ENCODE data around the gene ADO. TPM values are rescaled to one million over a fixed set of nuclear protein-coding genes. Genes with fewer than 3 reads are reported as not detected.

Gene ADO
- 35.5 and 35.8 TPM in 2 replicates for total RNA-seq (2013; cell fraction: nucleolus; rRNA removed)
- total RNA-seq (2014; rRNA removed) (31.4 and 33.0 TPM in 2 replicates), total RNA-seq (2014; rRNA removed; fragmentation: Illumina TruSeq; extraction: Trizol) (17.4 and 17.5 TPM in 2 replicates), total RNA-seq (2021) (24.8 and 26.7 TPM in 2 replicates), polyA plus RNA-seq (2011; rRNA removed) (44.6 and 64.0 TPM in 2 replicates), polyA plus RNA-seq (2014; fragmentation: Illumina TruSeq; extraction: Trizol) (20.9 and 22.8 TPM in 2 replicates), polyA plus RNA-seq (2014; fragmentation: Nextera tagmentation; extraction: Ambion mirVana) (1 to 10 TPM; 4.3 to 8.5 TPM), polyA plus RNA-seq (2014; rRNA removed) (19.5 and 20.0 TPM in 2 replicates), polyA plus RNA-seq (2016; fragmentation: Nextera tagmentation; extraction: Ambion mirVana) (1 to 10 TPM; 4.3 to 4.4 TPM), polyA minus RNA-seq (2011; rRNA and poly(A)+ RNA removed) (30.6 and 31.3 TPM in 2 replicates), Bru-seq, nascent RNA (percentile 91 among the genes with signal in this experiment), BruChase-seq, experiment 1, labeled RNA remaining after a 6-hour chase (percentile 78 among the genes with signal in this experiment), BruChase-seq, experiment 2, labeled RNA remaining after a 2-hour chase (percentile 95 among the genes with signal in this experiment)
- 5.2 TPM for polyA plus RNA-seq (2011; ENCODE audit: low read depth)
- polyA plus RNA-seq (2011; cell fraction: cytosol; rRNA removed): 21.9 and 23.4 TPM in 2 replicates
- polyA plus RNA-seq (2011; cell fraction: nucleus; rRNA removed): 30.1 and 30.3 TPM in 2 replicates
- polyA plus RNA-seq (2012): 12.1 and 16.7 TPM in 2 replicates
- 20.1 and 22.1 TPM in 2 replicates for polyA minus RNA-seq (2011; cell fraction: cytosol; rRNA and poly(A)+ RNA removed)
- 27.2 and 37.9 TPM in 2 replicates for polyA minus RNA-seq (2011; cell fraction: nucleus; rRNA and poly(A)+ RNA removed)
- long read RNA-seq, experiment 1, partial matches to known transcripts: 0 of 2 reads
- long read RNA-seq, experiment 1, other reads (novel, unspliced or antisense): 0 of 2 reads
- long read RNA-seq, experiment 2, transcript ADO-201 (1 exons, 3,627 nt): major isoform, 16 of 16 reads
- long read RNA-seq, experiment 2, partial matches to known transcripts: 0 of 16 reads
- long read RNA-seq, experiment 2, other reads (novel, unspliced or antisense): 0 of 16 reads

DNA sequence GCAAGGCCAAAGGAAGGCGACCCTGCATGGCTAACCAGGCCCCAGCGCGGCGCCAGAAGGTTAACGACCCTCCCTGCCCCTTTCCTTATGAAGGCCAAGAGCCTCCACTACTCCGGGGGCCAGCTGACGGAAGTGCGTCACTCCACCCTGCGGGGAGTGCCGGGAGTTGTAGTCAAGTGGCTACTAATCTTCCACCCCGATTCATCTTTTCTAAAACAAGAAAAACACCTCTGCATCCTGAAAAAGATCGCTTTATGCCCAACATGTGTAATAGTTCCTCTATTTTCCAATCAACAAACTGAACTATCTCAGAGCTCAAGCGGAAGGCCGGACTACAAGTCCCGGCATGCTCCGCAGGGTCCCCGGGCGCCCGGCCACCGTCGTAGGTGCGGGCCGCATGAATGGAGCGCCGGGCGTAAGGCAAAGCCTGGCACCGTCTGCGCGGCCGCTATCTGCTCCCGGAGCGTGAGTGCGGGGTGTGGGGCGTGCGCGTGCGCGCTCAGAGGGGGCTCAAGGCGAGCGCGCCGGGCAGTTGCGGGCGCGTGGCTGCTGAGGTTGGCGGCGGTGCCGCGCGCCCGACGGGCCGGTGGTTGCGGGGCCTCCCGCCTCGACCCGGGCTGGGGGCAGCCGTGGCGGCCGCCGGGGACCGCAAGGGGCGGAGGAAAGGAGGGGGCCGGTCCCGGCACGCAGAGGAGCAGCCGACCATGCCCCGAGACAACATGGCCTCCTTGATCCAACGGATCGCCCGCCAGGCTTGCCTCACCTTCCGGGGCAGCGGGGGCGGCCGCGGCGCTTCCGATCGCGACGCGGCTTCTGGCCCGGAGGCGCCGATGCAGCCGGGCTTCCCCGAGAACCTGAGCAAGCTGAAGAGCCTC is at the start of gene ADO:
ADO (plus strand) TSS at position 365 of the 875 bp plus-strand sequence; CDS start at position 705, 340 bp downstream.
- ChIA-PET RAD21 (ENCODE audit: unreplicated experiment) (interaction anchor here (0.8 to 9.4 kb wide), 10 partner anchors 13 to 193 kb away, joined by 3 to 141 read pairs (median 8); partner anchors contain the start of gene EGR2), POLR2A (interaction anchor here (0.6 to 3.7 kb wide), 12 partner anchors 8 to 273 kb away, joined by 3 to 46 read pairs (median 4); partner anchors contain the start of gene EGR2), SMC1A (ENCODE audit: uncharacterized antibody, unreplicated experiment) (interaction anchor here (0.7 to 8.7 kb wide), 16 partner anchors 12 to 196 kb away, joined by 3 to 82 read pairs (median 4); partner anchors contain the start of gene EGR2), CTCF (interaction anchor here (0.7 to 3.5 kb wide), 5 partner anchors 19 to 194 kb away, joined by 3 to 11 read pairs (median 4); no protein-coding TSS in a partner anchor)
- H3K27me3 ChIP-seq (replicated peaks in 1 of 2; ENCODE audit: control insufficient read depth in 2 of 2, insufficient read depth in 2 of 2, low read length in 1 of 2): no peaks in the 10 kb centered on the region
- H3K9ac ChIP-seq (ENCODE audit: control insufficient read depth, insufficient read depth, low read length): peak within 1 kb of the TSS; percentile 94
- DNase-seq (ENCODE audit: low read depth, low spot score): peak; percentile 59
- FAIRE-seq: peak; percentile 27
- 1% methylated on average over 64 of the region's 87 CpGs for WGBS (ENCODE audit: insufficient coverage, insufficient replicate concordance, low lambda C conversion rate, missing lambda C conversion rate)
- in situ Hi-C loops (cut with MboI) (no loop called here), intact Hi-C loops (cut with micrococcal nuclease; ENCODE audit: unreplicated experiment) (no loop called here)
- peak; percentile 83 for ATAC-seq
- no peaks in the 10 kb centered on the region for H3K36me3 ChIP-seq (ENCODE audit: control insufficient read depth in 2 of 2, insufficient read depth in 2 of 2, low read length in 1 of 2)
- H3K4me1 ChIP-seq (ENCODE audit: control insufficient read depth, insufficient read depth, low read length): peaks cover 4% of the 10 kb centered on the region; the same call in 1 of the 2 replicates
- H3K27ac ChIP-seq (ENCODE audit: control insufficient read depth, insufficient read depth): peak within 1 kb of the TSS; percentile 98
- H3K9me3 ChIP-seq (replicated peaks; ENCODE audit: control insufficient read depth, insufficient read depth, low read length): no peaks in the 10 kb centered on the region
- peak within 1 kb of the TSS; percentile 92 for H3K4me2 ChIP-seq (ENCODE audit: control insufficient read depth, insufficient read depth)
- no TSS peak for BruUV-seq (replicated peaks)
- peak within 1 kb of the TSS; percentile 88 for H3K4me3 ChIP-seq
- peaks cover 42% of the 10 kb centered on the region for H3K79me2 ChIP-seq (ENCODE audit: control insufficient read depth, insufficient read depth, low read length)
- peak within 1 kb of the TSS; percentile 99 for H2AFZ ChIP-seq (ENCODE audit: control insufficient read depth, low read depth, low read length)
- no peaks in the 10 kb centered on the region for H4K20me1 ChIP-seq (ENCODE audit: control insufficient read depth, insufficient read depth)
- TF ChIP-seq MTA2 (IDR thresholded peaks at IDR 0.05; ENCODE audit: low read depth) (no peak), RBBP5 (conservative IDR thresholded peaks at IDR 0.05) (no peak), CHD1 (IDR thresholded peaks at IDR 0.05; ENCODE audit: low read depth, low read length) (no peak), MEF2A (IDR thresholded peaks at IDR 0.05; ENCODE audit: insufficient read depth, low read depth, low read length) (0 out of 2 replicates have a peak, but pooled peaks have one; percentile 12), NR2C1 (IDR thresholded peaks at IDR 0.05) (peak; percentile 55; the same call in 1 of the 2 replicates), MLLT1 (IDR thresholded peaks at IDR 0.05) (0 out of 2 replicates have a peak, but pooled peaks have one; percentile 15), YY1 (IDR thresholded peaks at IDR 0.05; ENCODE audit: low read depth, low read length) (peak; percentile 89), MEF2B (IDR thresholded peaks at IDR 0.05; ENCODE audit: partially characterized antibody, poor library complexity, severe bottlenecking) (peak; percentile 46), ATF2 (IDR thresholded peaks at IDR 0.05; ENCODE audit: low read length) (no peak), ASH2L (IDR thresholded peaks at IDR 0.05; ENCODE audit: borderline replicate concordance, low read depth) (peak; percentile 79; the same call in 1 of the 2 replicates), ZNF274 (IDR thresholded peaks at IDR 0.05; ENCODE audit: insufficient read depth, insufficient read length) (no peak), EGR1 (IDR thresholded peaks at IDR 0.05; ENCODE audit: borderline replicate concordance in 1 of 2, low read depth in 2 of 2, low read length in 2 of 2) (peak in 1 of 2 experiments; percentile 94; a peak in 2 of 3 replicates)
